Dermis blood vessel endothelial cell (primary cell): ENCODE measurements around the gene DNASE2. TPM values are rescaled to one million over a fixed set of nuclear protein-coding genes. Genes with fewer than 3 reads are reported as not detected.
A peak's percentile ranks its signal among the peaks of the same experiment; 100 is the strongest.
"Not testable (repeated sequence)": the region's sequence is repeated elsewhere in the genome, so short reads cannot be mapped to it uniquely, and the experiment has no call there.

Source experiments
- DNase-seq: peaks from one replicate; pipeline ENCODE4 v3.0.0; 2010
- total RNA-seq: library from RNA; depleted of rRNA; stranded (reverse); fragments of >200 nt; gene quantifications from 2 replicates; pipeline ENCODE4 v1.2.3, GENCODE V29; 2014

Gene DNASE2
- total RNA-seq, 1 donor from 2014 or later = 31.3 TPM

- no peak for DNase-seq
These were observed 17.1 kb downstream of the DNASE2 start for GRCh38 chr19:12864143-12864542.

GRCh38 chr19:12859546-12859945, 21.7 kb downstream of the DNASE2 start:
- DNase-seq = no peak

GRCh38 chr19:12858041-12858928, 23.0 kb downstream of the DNASE2 start:
- no peak for DNase-seq

- DNase-seq = no peak
These were observed 24.6 kb downstream of the DNASE2 start for GRCh38 chr19:12856653-12857052.

- peak; percentile 84 for DNase-seq
These were observed 33.8 kb downstream of the DNASE2 start for GRCh38 chr19:12847159-12848139.

GRCh38 chr19:12846613-12847012, 34.6 kb downstream of the DNASE2 start:
- DNase-seq = not testable (repeated sequence)

GRCh38 chr19:12843999-12844732, 37.1 kb downstream of the DNASE2 start:
- no peak for DNase-seq

- DNase-seq = no peak
These were observed 37.9 kb downstream of the DNASE2 start for GRCh38 chr19:12843328-12843727.

GRCh38 chr19:12842511-12842910, 38.7 kb downstream of the DNASE2 start:
- DNase-seq = no peak

- peak; percentile 29 for DNase-seq
These were observed 40.2 kb downstream of the DNASE2 start for GRCh38 chr19:12841094-12841493.

- peak; percentile 60 for DNase-seq
These were observed 40.9 kb downstream of the DNASE2 start for GRCh38 chr19:12840091-12841079.

GRCh38 chr19:12838886-12839756, 42.1 kb downstream of the DNASE2 start:
- no peak for DNase-seq

GRCh38 chr19:12838182-12838885, 42.9 kb downstream of the DNASE2 start, which contains the start of gene MAST1:
Gene MAST1, plus strand, starts transcription at chr19:12838515. Its CDS starts 58 bp downstream, at chr19:12838573.
- DNase-seq = peak; percentile 56

- no peak for DNase-seq
These were observed 44.0 kb downstream of the DNASE2 start for GRCh38 chr19:12837225-12837624.

- no peak for DNase-seq
These were observed 44.8 kb downstream of the DNASE2 start for GRCh38 chr19:12836529-12836863.

- DNase-seq = peak; percentile 36
These were observed 46.1 kb downstream of the DNASE2 start for GRCh38 chr19:12834976-12835757.

- DNase-seq = no peak
These were observed 46.7 kb downstream of the DNASE2 start, which contains the start of gene RTBDN for GRCh38 chr19:12834566-12834943. Gene RTBDN, minus strand, starts transcription at chr19:12834579. Its CDS starts 4,600 bp downstream, at chr19:12829979.

GRCh38 chr19:12833738-12834565, 47.3 kb downstream of the DNASE2 start:
- no peak for DNase-seq
